GM10266 (cell line): ENCODE results near the gene PRPS1.
"Not testable (repeated sequence)": the region's sequence is repeated elsewhere in the genome, so short reads cannot be mapped to it uniquely, and the experiment has no call there.

Source experiments
- DNase-seq: peaks from one replicate; pipeline ENCODE4 v3.0.0; 2012; ENCODE audit errors: extremely low spot score
- CTCF ChIP-seq: IDR thresholded peaks from 2 replicates; pipeline ENCODE4 v1.5.1; 2012; ENCODE audit warnings: mild to moderate bottlenecking, low read depth; ENCODE audit not compliant: control insufficient read depth, insufficient read depth; ENCODE audit errors: missing control alignments

PRPS1 gene

GRCh38 chrX:107682256-107682655 is 53.9 kb downstream of the PRPS1 start:
- no peak for TF ChIP-seq CTCF
- no peak for DNase-seq

GRCh38 chrX:107683124-107683895 is 55.0 kb downstream of the PRPS1 start:
- TF ChIP-seq CTCF: no peak
- DNase-seq: no peak

- DNase-seq: no peak
- TF ChIP-seq CTCF: no peak
Observed at GRCh38 chrX:107683931-107684330, 55.6 kb downstream of the PRPS1 start.

GRCh38 chrX:107684956-107685385 is 56.7 kb downstream of the PRPS1 start:
- no peak for DNase-seq
- TF ChIP-seq CTCF: no peak

GRCh38 chrX:107685586-107685985 is 57.3 kb downstream of the PRPS1 start:
- not testable (repeated sequence) for DNase-seq

GRCh38 chrX:107686026-107686425 is 57.7 kb downstream of the PRPS1 start:
- TF ChIP-seq CTCF: no peak
- DNase-seq: no peak

GRCh38 chrX:107686792-107687191 is 58.5 kb downstream of the PRPS1 start:
- no peak for TF ChIP-seq CTCF
- no peak for DNase-seq

GRCh38 chrX:107687445-107687844 is 59.1 kb downstream of the PRPS1 start:
- no peak for DNase-seq
- no peak for TF ChIP-seq CTCF
